ENCODE measurements around the gene MSH4.
"Not testable (repeated sequence)": the region's sequence is repeated elsewhere in the genome, so short reads cannot be mapped to it uniquely, and the experiment has no call there.

MSH4 gene

GRCh38 chr1:75796376-75797272 lies at the start of gene MSH4:
Gene MSH4, plus strand, starts transcription at chr1:75796882. Its CDS starts 104 bp downstream, at chr1:75796986.
- DNase-seq, result no peak

GRCh38 chr1:75757210-75757609 lies 39.5 kb upstream of the MSH4 start:
- not testable (repeated sequence) for DNase-seq

- not testable (repeated sequence) for DNase-seq
Observed at GRCh38 chr1:75758543-75758942, 38.1 kb upstream of the MSH4 start.

GRCh38 chr1:75764057-75764655 lies 32.5 kb upstream of the MSH4 start:
- no peak for DNase-seq

GRCh38 chr1:75765697-75766355 lies 30.9 kb upstream of the MSH4 start:
- no peak for DNase-seq

GRCh38 chr1:75768016-75768415 lies 28.7 kb upstream of the MSH4 start:
- no peak for DNase-seq

GRCh38 chr1:75770761-75771160 lies 25.9 kb upstream of the MSH4 start:
- no peak for DNase-seq

DNA sequence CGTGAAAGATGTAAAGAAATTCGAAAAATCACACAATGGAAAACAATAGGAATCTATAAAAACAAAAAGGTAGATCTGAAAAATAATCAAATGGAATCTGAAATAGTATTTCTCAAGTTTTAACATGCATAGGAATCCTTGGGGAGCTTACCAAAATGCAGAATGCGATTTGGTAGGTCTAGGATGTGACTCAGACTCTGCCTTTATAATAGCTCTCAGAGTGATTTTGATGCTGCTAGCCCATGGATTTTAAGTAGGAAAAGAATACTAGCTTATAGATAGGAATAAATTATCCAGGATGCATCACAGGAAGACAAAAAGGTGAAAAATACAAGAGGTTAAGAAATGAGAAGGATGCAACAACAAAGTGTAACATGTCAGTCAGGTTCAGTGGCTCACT lies 24.7 kb upstream of the MSH4 start:
- DNase-seq, result no peak

GRCh38 chr1:75777812-75778211 lies 18.9 kb upstream of the MSH4 start:
- DNase-seq, result not testable (repeated sequence)

- not testable (repeated sequence) for DNase-seq
Observed at GRCh38 chr1:75778694-75779093, 18.0 kb upstream of the MSH4 start.

GRCh38 chr1:75780183-75780582 lies 16.5 kb upstream of the MSH4 start:
- DNase-seq, result not testable (repeated sequence)

GRCh38 chr1:75783920-75784319 lies 12.8 kb upstream of the MSH4 start:
- DNase-seq, result not testable (repeated sequence)

- DNase-seq, result no peak
Observed at GRCh38 chr1:75785320-75785982, 11.2 kb upstream of the MSH4 start.

DNA sequence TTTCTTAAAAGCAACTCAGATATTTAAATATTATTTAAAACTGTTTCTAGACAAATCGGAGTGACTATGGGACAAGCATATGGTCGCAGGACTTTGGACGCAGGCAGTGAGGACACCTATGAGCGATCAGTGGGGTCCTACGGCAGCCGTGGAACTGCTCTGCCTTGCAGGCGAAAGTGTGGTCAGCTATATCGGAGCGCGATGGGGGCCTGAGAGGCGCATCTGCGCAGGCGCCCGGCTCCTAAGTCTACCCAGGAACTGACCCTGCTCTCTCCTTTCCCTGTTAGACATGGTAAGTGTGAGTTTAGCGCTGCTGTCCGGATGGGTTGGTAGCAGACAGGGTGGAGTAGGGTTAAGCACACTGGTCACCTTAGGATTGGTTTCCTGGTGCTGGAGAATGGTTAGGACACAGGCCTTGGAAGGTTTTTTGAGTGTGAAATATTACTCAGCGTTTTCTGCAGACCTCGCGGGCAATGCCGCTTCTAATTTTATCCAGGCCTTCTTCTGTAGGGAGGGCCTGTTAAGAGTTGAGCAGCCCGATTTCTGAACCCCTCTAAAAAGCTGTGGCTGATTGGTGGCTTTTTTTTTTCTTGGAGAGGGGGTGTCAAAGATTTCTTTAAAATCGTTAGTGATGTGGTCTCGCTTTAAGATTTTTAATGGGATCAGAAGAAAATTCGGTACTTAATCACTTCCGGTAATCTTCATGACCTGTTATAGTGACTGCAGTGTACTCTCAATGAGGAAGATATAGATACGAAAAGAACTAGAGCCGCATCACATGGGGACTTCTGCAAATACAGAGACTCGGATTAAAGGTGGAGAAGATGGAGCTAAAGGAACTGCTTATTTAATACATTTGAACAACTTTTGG lies 10.5 kb upstream of the MSH4 start, which contains the start of gene RABGGTB:
Gene RABGGTB (plus strand): TSS at position 274 of the 871 bp plus-strand sequence. CDS start 16 bp downstream, at position 290.
- peak; percentile 94 for DNase-seq

- no peak for DNase-seq
Observed at GRCh38 chr1:75786901-75787493, 9.7 kb upstream of the MSH4 start.

- DNase-seq, result no peak
Observed at GRCh38 chr1:75787524-75787923, 9.2 kb upstream of the MSH4 start.

DNA sequence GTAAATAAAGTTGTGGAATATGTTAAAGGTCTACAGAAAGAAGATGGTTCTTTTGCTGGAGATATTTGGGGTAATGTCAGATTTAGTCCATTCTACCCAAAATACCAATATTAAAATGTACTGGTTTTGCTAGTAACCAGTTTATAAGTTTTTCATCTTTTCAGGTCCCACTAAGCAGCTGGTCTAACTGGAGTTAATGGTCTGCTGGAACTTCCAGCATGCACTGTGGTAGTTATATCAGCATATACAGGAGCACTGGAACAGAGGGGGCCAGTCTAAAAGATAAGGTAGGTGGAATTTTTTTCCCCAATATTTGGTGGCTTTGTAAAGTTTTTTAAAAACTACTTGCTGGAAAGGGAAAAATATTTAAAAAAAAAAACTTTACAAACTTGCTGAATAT lies 6.7 kb upstream of the MSH4 start:
- DNase-seq, result no peak

GRCh38 chr1:75791022-75791421 lies 5.7 kb upstream of the MSH4 start:
- DNase-seq, result no peak

DNA sequence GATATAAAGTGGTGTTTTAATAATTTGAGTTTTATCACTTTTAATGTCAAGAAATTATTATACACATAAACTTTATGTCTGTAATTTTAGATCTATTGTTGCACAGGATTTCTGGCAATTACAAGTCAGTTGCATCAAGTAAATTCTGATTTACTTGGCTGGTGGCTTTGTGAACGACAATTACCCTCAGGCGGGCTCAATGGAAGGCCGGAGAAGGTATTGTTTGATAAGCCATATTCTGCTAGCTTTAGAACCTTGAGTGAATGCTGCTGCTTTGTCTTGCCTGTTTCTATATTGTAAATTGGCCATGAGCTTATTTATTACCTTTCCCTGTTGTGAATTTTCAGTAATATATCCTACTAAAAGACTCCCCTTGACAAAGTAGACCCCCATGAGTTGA lies 4.6 kb upstream of the MSH4 start:
- no peak for DNase-seq

DNA sequence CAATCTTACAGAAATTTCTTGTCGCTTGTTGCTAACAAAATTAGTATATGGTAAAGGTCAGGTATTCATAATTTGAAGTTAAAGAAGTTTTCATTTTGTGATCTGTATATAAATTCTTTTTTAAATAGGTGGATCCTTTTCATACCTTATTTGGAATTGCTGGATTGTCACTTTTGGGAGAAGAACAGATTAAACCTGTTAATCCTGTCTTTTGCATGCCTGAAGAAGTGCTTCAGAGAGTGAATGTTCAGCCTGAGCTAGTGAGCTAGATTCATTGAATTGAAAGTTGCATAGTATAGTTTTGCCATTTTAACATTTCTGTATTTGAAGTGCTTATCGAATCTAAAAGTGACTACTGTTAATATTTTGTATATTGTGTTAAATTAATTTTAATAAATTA lies 2.3 kb upstream of the MSH4 start:
- DNase-seq, result no peak

DNA sequence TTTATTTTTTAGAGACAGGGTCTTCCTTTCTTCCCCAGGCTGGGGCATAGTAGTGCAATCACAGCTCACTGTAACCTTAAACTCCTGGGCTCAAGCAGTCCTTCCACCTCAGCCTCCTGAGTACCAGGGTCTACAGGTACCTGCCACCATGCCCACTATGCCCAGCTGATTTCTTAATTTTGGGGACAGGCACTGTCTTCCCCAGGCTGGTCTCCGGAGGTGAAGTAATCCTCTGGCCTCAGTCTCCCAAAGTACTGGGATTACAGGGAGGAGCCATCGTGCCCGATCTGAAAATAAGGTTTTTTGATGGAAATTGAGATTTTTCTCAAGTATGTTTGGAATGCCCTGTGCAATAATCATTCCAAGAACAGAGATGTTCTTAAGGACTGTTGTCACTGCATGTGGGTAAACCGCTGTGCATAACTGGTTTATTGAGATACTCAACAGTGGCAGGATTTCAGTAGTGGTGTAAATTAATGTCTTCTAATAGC lies 934 bp upstream of the MSH4 start:
- no peak for DNase-seq

- DNase-seq, result no peak
Observed at GRCh38 chr1:75797273-75797588, 549 bp downstream of the MSH4 start.

All from NCI-H1694 (cell line).